ENCODE measurements around the gene GPER1. TPM values are rescaled to one million over a fixed set of nuclear protein-coding genes. Genes with fewer than 3 reads are reported as not detected.

The GPER1 gene
- total and polyA plus RNA-seq, 2 experiments from 2014 or later = 0.89 TPM; not detected in 1

GRCh38 chr7:1099154-1099542, 11.2 kb downstream of the GPER1 start:
- H3K79me2 ChIP-seq (replicated peaks; ENCODE audit: insufficient read depth) = peaks cover 38% of the 10 kb centered on the region
- no peak overlapping the region for H3K4me3 ChIP-seq
- no peak overlapping the region for H3K27ac Mint-ChIP-seq
- no peaks in the 10 kb centered on the region for H3K4me1 ChIP-seq (ENCODE audit: insufficient read depth)
- no peak overlapping the region for H2AFZ ChIP-seq
- no peak overlapping the region for H3K4me2 ChIP-seq
- no peaks in the 10 kb centered on the region for H3K4me1 Mint-ChIP-seq
- H3K9me2 ChIP-seq (ENCODE audit: insufficient read depth) = no peaks in the 10 kb centered on the region
- DNase-seq (ENCODE audit: low spot score) (no peak), ATAC-seq (no peak)
- H3K27ac ChIP-seq (ENCODE audit: low read depth) = no peak overlapping the region
- no peak for TF ChIP-seq JUNB (IDR thresholded peaks at IDR 0.05; ENCODE audit: unreplicated experiment)
- TF ChIP-seq CTCF (conservative IDR thresholded peaks at IDR 0.05; ENCODE audit: low read depth in 2 of 2) = no peak
- no peak for TF ChIP-seq CREB1 (CRISPR knock-in tag; IDR thresholded peaks at IDR 0.05; ENCODE audit: low read depth)
- no peak for TF ChIP-seq ZNF331 (CRISPR knock-in tag; IDR thresholded peaks at IDR 0.05; ENCODE audit: low read depth)
- TF ChIP-seq NANOG (IDR thresholded peaks at IDR 0.05; ENCODE audit: borderline replicate concordance) = no peak
- no peak for TF ChIP-seq EZH2phosphoT487 (IDR thresholded peaks at IDR 0.05; ENCODE audit: unreplicated experiment)
- TF ChIP-seq ETS1 (IDR thresholded peaks at IDR 0.05) = no peak
- no peak for TF ChIP-seq REST (IDR thresholded peaks at IDR 0.05; ENCODE audit: unreplicated experiment)
- TF ChIP-seq EZH2 (IDR thresholded peaks at IDR 0.05; ENCODE audit: low read depth, unreplicated experiment) = no peak
- TF ChIP-seq ZNF114 (CRISPR knock-in tag; IDR thresholded peaks at IDR 0.05) = no peak
- TF ChIP-seq STAT1 (IDR thresholded peaks at IDR 0.05; ENCODE audit: unreplicated experiment) = no peak
- TF ChIP-seq ZNF462 (CRISPR knock-in tag; IDR thresholded peaks at IDR 0.05) = no peak
- no peaks in the 10 kb centered on the region; the same call in none of the 2 replicates for H4K20me1 ChIP-seq (replicated peaks; ENCODE audit: insufficient read depth)
- no peaks in the 10 kb centered on the region for H3F3A ChIP-seq (replicated peaks; ENCODE audit: low read depth)
- H3K9me3 Mint-ChIP-seq = peaks cover 3% of the 10 kb centered on the region; the same call in 1 of the 3 replicates
- no peaks in the 10 kb centered on the region for H3K36me3 ChIP-seq (ENCODE audit: insufficient read depth)
- peaks cover 7% of the 10 kb centered on the region for H3K27me3 Mint-ChIP-seq (ENCODE audit: insufficient read depth, low read depth, poor library complexity)
- peaks cover 24% of the 10 kb centered on the region for H3K36me3 Mint-ChIP-seq (ENCODE audit: low read depth)
- H3K4me3 Mint-ChIP-seq = no peak overlapping the region
- H3K27me3 ChIP-seq (ENCODE audit: insufficient read depth) = no peaks in the 10 kb centered on the region
